WERI-Rb-1 (cell line): Measurements from ENCODE around the gene GNAQ.

ENCODE experiments used
- DNase-seq: peaks from one replicate; pipeline ENCODE4 v3.0.0-alpha.2; 2020
- H3K27ac ChIP-seq: fragments of 250-450 bp; sonication (Bioruptor Pico); 2 replicates; pipeline ENCODE4 v1.5.1; 2020; ENCODE audit warnings: mild to moderate bottlenecking, moderate library complexity
- H3K27me3 ChIP-seq: fragments of 250-450 bp; sonication (Bioruptor Pico); 2 replicates; pipeline ENCODE4 v1.5.1; 2021; ENCODE audit warnings: mild to moderate bottlenecking, low read depth, moderate library complexity; ENCODE audit not compliant: insufficient read depth, severe bottlenecking
- H3K36me3 ChIP-seq: fragments of 250-450 bp; sonication (Bioruptor Pico); 2 replicates; pipeline ENCODE4 v1.5.1; 2020; ENCODE audit warnings: mild to moderate bottlenecking, moderate library complexity
- H3K4me3 ChIP-seq: 2 replicates; pipeline ENCODE4 v1.5.1; 2011; ENCODE audit warnings: low read depth, mild to moderate bottlenecking, control low read depth, low read length
- H3K9me3 ChIP-seq: fragments of 250-450 bp; sonication (Bioruptor Pico); 2 replicates; pipeline ENCODE4 v1.5.1; 2021; ENCODE audit warnings: mild to moderate bottlenecking, moderate library complexity; ENCODE audit not compliant: severe bottlenecking
- CTCF ChIP-seq: IDR thresholded peaks from 2 replicates; pipeline ENCODE4 v1.5.1; 2011; ENCODE audit warnings: low read depth, mild to moderate bottlenecking, control low read depth, inconsistent platforms, low read length

Gene GNAQ

GRCh38 chr9:77731008-77731698 lies 300.5 kb downstream of the GNAQ start:
- H3K36me3 ChIP-seq, result no peaks in the 10 kb centered on the region; the same call in 1 of the 2 replicates
- H3K27ac ChIP-seq, result no peak overlapping the region
- no peak for TF ChIP-seq CTCF
- no peak overlapping the region for H3K4me3 ChIP-seq
- no peaks in the 10 kb centered on the region for H3K27me3 ChIP-seq
- no peaks in the 10 kb centered on the region for H3K9me3 ChIP-seq
- DNase-seq, result no peak

- TF ChIP-seq CTCF, result no peak
- Histone ChIP-seq H3K27me3 (no peaks in the 10 kb centered on the region), H3K4me3 (no peak overlapping the region), H3K27ac (no peak overlapping the region), H3K36me3 (no peaks in the 10 kb centered on the region; the same call in 1 of the 2 replicates), H3K9me3 (no peaks in the 10 kb centered on the region)
- DNase-seq, result no peak
Observed at GRCh38 chr9:77729177-77729576, 302.4 kb downstream of the GNAQ start.

GRCh38 chr9:77726814-77727213 lies 304.8 kb downstream of the GNAQ start:
- Histone ChIP-seq H3K9me3 (peaks cover 2% of the 10 kb centered on the region), H3K27me3 (no peaks in the 10 kb centered on the region), H3K27ac (no peak overlapping the region), H3K4me3 (no peak overlapping the region), H3K36me3 (no peaks in the 10 kb centered on the region; the same call in 1 of the 2 replicates)
- no peak for DNase-seq
- no peak for TF ChIP-seq CTCF

- H3K27ac ChIP-seq, result no peak overlapping the region
- H3K27me3 ChIP-seq, result no peaks in the 10 kb centered on the region
- H3K9me3 ChIP-seq, result peaks cover 2% of the 10 kb centered on the region
- no peaks in the 10 kb centered on the region; the same call in 1 of the 2 replicates for H3K36me3 ChIP-seq
- TF ChIP-seq CTCF, result no peak
- no peak for DNase-seq
- H3K4me3 ChIP-seq, result no peak overlapping the region
Observed at GRCh38 chr9:77726289-77726688, 305.3 kb downstream of the GNAQ start.

GRCh38 chr9:77725820-77726219 lies 305.8 kb downstream of the GNAQ start:
- Histone ChIP-seq H3K9me3 (peaks cover 2% of the 10 kb centered on the region), H3K4me3 (no peak overlapping the region), H3K27ac (no peak overlapping the region), H3K36me3 (no peaks in the 10 kb centered on the region; the same call in 1 of the 2 replicates), H3K27me3 (no peaks in the 10 kb centered on the region)
- no peak for DNase-seq
- TF ChIP-seq CTCF, result no peak
